ENCODE measurements around the gene ACTR1A. TPM values are rescaled to one million over a fixed set of nuclear protein-coding genes. Genes with fewer than 3 reads are reported as not detected.

Gene ACTR1A
- polyA plus RNA-seq, 1 donor = 56.6 TPM

DNA sequence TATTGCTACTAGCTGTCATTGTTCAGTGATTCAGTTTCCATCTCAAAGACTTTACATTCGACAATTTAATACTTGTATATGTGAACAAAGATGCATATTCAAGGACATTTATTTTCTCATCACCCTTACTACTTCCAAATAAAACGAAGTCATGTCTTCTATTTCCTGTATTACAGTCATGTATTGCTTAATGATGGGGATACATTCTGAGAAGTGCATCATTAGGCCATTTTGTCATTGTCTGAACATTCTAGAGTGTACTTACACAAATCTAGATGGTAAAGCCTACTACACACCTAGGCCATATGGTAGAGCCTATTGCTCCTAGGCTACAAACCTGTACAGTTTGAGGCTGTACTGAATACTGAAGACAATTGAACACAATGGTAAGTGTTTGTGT is 57.7 kb downstream of the ACTR1A start:
- Histone ChIP-seq H3K9me3 (ENCODE audit: control insufficient read depth, low read depth, low read length) (no peaks in the 10 kb centered on the region), H3K36me3 (ENCODE audit: control insufficient read depth, insufficient read depth, low read length) (no peaks in the 10 kb centered on the region), H3K27me3 (ENCODE audit: control insufficient read depth, insufficient read depth, low read length) (no peaks in the 10 kb centered on the region), H3K4me3 (ENCODE audit: low read length) (no peak overlapping the region), H3K27ac (ENCODE audit: low read length) (no peak overlapping the region), H3K4me1 (ENCODE audit: control insufficient read depth, insufficient read depth, low read length) (peaks cover 5% of the 10 kb centered on the region)
- WGBS (ENCODE audit: insufficient coverage, low lambda C conversion rate) = 100% methylated on average over 2 of the region's 2 CpGs
- no peak for DNase-seq

DNA sequence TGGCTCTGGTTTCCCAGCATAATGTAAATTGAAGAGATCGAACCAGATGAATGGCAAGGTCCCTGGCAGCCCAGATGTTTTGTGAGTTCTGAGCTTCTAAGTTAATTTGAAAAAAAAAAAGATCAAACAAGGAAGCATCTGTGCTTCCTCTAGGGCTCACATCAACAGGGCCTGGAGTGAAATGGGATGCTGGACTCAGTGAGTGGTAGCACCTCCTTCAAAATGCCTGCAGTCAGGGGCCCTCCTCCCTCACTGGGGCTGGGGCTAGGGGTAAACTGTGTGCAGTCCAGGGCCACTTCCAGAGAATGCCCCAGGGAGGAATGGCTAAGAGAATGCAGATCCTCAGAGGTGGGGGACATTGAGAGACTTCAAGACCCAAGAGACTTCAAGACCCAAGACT is 64.1 kb downstream of the ACTR1A start:
- H3K36me3 ChIP-seq (ENCODE audit: control insufficient read depth, insufficient read depth, low read length) = no peaks in the 10 kb centered on the region
- no peaks in the 10 kb centered on the region for H3K27me3 ChIP-seq (ENCODE audit: control insufficient read depth, insufficient read depth, low read length)
- H3K4me3 ChIP-seq (ENCODE audit: low read length) = no peak overlapping the region
- no CpG with 5 or more reads among the region's 1 CpG for WGBS (ENCODE audit: insufficient coverage, low lambda C conversion rate)
- H3K4me1 ChIP-seq (ENCODE audit: control insufficient read depth, insufficient read depth, low read length) = peaks cover 22% of the 10 kb centered on the region
- DNase-seq = no peak
- H3K27ac ChIP-seq (ENCODE audit: low read length) = no peak overlapping the region
- H3K9me3 ChIP-seq (ENCODE audit: control insufficient read depth, low read depth, low read length) = no peaks in the 10 kb centered on the region

GRCh38 chr10:102437515-102437914 is 65.0 kb downstream of the ACTR1A start:
- DNase-seq = no peak
- Histone ChIP-seq H3K9me3 (ENCODE audit: control insufficient read depth, low read depth, low read length) (no peaks in the 10 kb centered on the region), H3K4me3 (ENCODE audit: low read length) (no peak overlapping the region), H3K27me3 (ENCODE audit: control insufficient read depth, insufficient read depth, low read length) (no peaks in the 10 kb centered on the region), H3K27ac (ENCODE audit: low read length) (no peak overlapping the region), H3K36me3 (ENCODE audit: control insufficient read depth, insufficient read depth, low read length) (no peaks in the 10 kb centered on the region), H3K4me1 (ENCODE audit: control insufficient read depth, insufficient read depth, low read length) (peaks cover 22% of the 10 kb centered on the region)
- no CpG with 5 or more reads among the region's 3 CpGs for WGBS (ENCODE audit: insufficient coverage, low lambda C conversion rate)

GRCh38 chr10:102436312-102436711 is 66.2 kb downstream of the ACTR1A start:
- H3K36me3 ChIP-seq (ENCODE audit: control insufficient read depth, insufficient read depth, low read length) = no peaks in the 10 kb centered on the region
- H3K4me3 ChIP-seq (ENCODE audit: low read length) = no peak overlapping the region
- H3K9me3 ChIP-seq (ENCODE audit: control insufficient read depth, low read depth, low read length) = no peaks in the 10 kb centered on the region
- DNase-seq = no peak
- no CpG with 5 or more reads among the region's 6 CpGs for WGBS (ENCODE audit: insufficient coverage, low lambda C conversion rate)
- no peak overlapping the region for H3K27ac ChIP-seq (ENCODE audit: low read length)
- H3K4me1 ChIP-seq (ENCODE audit: control insufficient read depth, insufficient read depth, low read length) = peaks cover 29% of the 10 kb centered on the region
- H3K27me3 ChIP-seq (ENCODE audit: control insufficient read depth, insufficient read depth, low read length) = no peaks in the 10 kb centered on the region

DNA sequence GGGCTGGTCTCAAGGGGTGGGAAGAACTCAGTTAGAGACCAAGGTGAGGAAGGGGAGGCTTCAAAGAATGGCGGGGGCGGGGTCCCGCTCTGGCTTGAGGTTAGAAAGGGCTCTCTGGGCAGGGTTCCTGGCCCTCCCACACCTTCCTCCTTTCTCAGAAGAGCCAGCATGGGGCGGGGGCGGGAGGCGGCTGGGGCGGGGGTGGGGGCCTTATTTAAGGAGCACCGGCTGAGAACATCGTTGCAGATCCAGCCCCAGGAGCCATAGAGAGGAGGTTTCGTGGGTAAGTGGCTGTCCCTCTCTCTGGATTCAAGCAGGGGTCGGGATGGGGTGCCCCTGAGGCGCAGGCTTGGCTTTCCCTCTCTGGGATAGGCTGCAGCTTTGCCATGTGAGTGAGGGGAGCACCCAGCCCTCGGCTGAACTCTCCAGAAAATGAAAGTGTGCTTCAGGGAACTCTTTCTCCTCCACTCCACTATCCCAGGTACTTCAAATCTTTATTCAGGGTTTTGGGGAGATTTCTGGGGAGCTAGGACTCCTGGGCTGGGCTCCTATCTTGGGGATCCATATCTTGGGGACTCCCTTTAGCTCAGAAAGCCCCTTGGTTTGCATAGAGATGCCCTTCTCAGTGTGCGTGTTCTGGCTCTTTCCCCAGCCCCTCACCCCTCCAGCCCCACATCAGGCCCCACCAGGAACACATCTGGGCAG is 66.8 kb downstream of the ACTR1A start:
- Histone ChIP-seq H3K4me3 (ENCODE audit: low read length) (peak overlapping the region; percentile 30), H3K36me3 (ENCODE audit: control insufficient read depth, insufficient read depth, low read length) (peaks cover 1% of the 10 kb centered on the region), H3K27me3 (ENCODE audit: control insufficient read depth, insufficient read depth, low read length) (no peaks in the 10 kb centered on the region), H3K4me1 (ENCODE audit: control insufficient read depth, insufficient read depth, low read length) (peaks cover 29% of the 10 kb centered on the region), H3K27ac (ENCODE audit: low read length) (peak overlapping the region; percentile 56), H3K9me3 (ENCODE audit: control insufficient read depth, low read depth, low read length) (no peaks in the 10 kb centered on the region)
- no CpG with 5 or more reads among the region's 14 CpGs for WGBS (ENCODE audit: insufficient coverage, low lambda C conversion rate)
- DNase-seq = peak in 1 of 2 donors; percentile 29

GRCh38 chr10:102435133-102435497 is 67.4 kb downstream of the ACTR1A start:
- H3K36me3 ChIP-seq (ENCODE audit: control insufficient read depth, insufficient read depth, low read length) = peaks cover 3% of the 10 kb centered on the region
- DNase-seq = no peak
- H3K9me3 ChIP-seq (ENCODE audit: control insufficient read depth, low read depth, low read length) = no peaks in the 10 kb centered on the region
- H3K4me1 ChIP-seq (ENCODE audit: control insufficient read depth, insufficient read depth, low read length) = peaks cover 29% of the 10 kb centered on the region
- no peak overlapping the region for H3K4me3 ChIP-seq (ENCODE audit: low read length)
- peak overlapping the region; percentile 56 for H3K27ac ChIP-seq (ENCODE audit: low read length)
- no CpG with 5 or more reads among the region's 5 CpGs for WGBS (ENCODE audit: insufficient coverage, low lambda C conversion rate)
- H3K27me3 ChIP-seq (ENCODE audit: control insufficient read depth, insufficient read depth, low read length) = no peaks in the 10 kb centered on the region

- WGBS (ENCODE audit: insufficient coverage, low lambda C conversion rate) = no CpG with 5 or more reads among the region's 9 CpGs
- Histone ChIP-seq H3K4me1 (ENCODE audit: control insufficient read depth, insufficient read depth, low read length) (peaks cover 29% of the 10 kb centered on the region), H3K4me3 (ENCODE audit: low read length) (no peak overlapping the region)
Observed at GRCh38 chr10:102434394-102435132, 67.9 kb downstream of the ACTR1A start.

GRCh38 chr10:102433619-102434046 is 68.9 kb downstream of the ACTR1A start:
- H3K36me3 ChIP-seq (ENCODE audit: control insufficient read depth, insufficient read depth, low read length) = peaks cover 3% of the 10 kb centered on the region
- no peak overlapping the region for H3K4me3 ChIP-seq (ENCODE audit: low read length)
- peak overlapping the region; percentile 18 for H3K27ac ChIP-seq (ENCODE audit: low read length)
- H3K27me3 ChIP-seq (ENCODE audit: control insufficient read depth, insufficient read depth, low read length) = no peaks in the 10 kb centered on the region
- no peak for DNase-seq
- peaks cover 29% of the 10 kb centered on the region for H3K4me1 ChIP-seq (ENCODE audit: control insufficient read depth, insufficient read depth, low read length)
- H3K9me3 ChIP-seq (ENCODE audit: control insufficient read depth, low read depth, low read length) = no peaks in the 10 kb centered on the region
- no CpG with 5 or more reads among the region's 5 CpGs for WGBS (ENCODE audit: insufficient coverage, low lambda C conversion rate)

More at GRCh38 chr10:102434394-102435132, 67.9 kb downstream of the ACTR1A start:
- peak overlapping the region; percentile 56 for H3K27ac ChIP-seq (ENCODE audit: low read length)
- no peaks in the 10 kb centered on the region for H3K9me3 ChIP-seq (ENCODE audit: control insufficient read depth, low read depth, low read length)
- H3K27me3 ChIP-seq (ENCODE audit: control insufficient read depth, insufficient read depth, low read length) = no peaks in the 10 kb centered on the region
- peak in 1 of 2 donors; percentile 77 for DNase-seq
- peaks cover 3% of the 10 kb centered on the region for H3K36me3 ChIP-seq (ENCODE audit: control insufficient read depth, insufficient read depth, low read length)

DNA sequence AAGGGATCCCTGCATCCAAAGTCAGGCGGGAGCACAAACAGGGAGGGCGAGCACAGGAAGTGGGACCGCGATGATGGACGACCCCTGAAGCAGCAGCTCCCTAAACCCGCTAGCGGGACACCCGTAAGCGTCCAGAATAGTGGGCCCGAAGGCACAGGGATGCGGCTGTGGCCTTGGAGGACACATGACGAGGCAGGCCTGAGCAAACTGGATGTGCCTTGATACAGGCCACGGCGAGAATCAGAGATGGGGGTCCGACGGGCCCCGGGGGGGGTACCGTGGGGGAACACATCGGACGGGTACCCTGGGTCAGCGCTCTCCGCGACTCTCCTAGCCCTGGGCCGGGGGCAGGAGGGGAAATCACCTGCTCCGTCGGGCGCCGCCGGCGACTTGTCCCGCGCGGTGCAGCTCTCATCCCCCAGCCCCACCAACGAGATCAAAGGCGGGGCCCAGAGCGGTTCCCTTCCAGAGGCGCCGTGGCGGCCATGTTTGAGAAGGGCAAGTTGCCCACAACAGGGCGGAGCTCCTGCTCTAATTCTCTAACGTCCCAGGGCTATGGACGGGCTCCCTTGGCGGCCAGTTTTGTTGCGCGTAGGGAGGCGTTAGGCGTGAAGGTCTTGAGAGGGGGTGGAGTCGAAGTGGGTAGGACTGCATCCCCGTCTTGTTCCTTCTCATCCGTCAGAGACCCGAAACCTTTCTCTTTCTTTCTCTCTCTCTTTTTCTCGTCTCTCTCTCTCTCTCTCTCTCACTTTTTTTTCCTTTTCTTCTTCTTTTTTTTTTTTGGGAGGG is 70.2 kb downstream of the ACTR1A start, which contains the start of gene CUEDC2:
TSS of gene CUEDC2 (minus strand) at position 413 of the 789 bp plus-strand sequence. CDS start 7,386 bp downstream, outside the sequence.
- Histone ChIP-seq H3K27ac (ENCODE audit: low read length) (peak within 1 kb of the TSS; percentile 55), H3K36me3 (ENCODE audit: control insufficient read depth, insufficient read depth, low read length) (peaks cover 3% of the 10 kb centered on the region)
- 0% methylated on average over 5 of the region's 52 CpGs for WGBS (ENCODE audit: insufficient coverage, low lambda C conversion rate)

DNA sequence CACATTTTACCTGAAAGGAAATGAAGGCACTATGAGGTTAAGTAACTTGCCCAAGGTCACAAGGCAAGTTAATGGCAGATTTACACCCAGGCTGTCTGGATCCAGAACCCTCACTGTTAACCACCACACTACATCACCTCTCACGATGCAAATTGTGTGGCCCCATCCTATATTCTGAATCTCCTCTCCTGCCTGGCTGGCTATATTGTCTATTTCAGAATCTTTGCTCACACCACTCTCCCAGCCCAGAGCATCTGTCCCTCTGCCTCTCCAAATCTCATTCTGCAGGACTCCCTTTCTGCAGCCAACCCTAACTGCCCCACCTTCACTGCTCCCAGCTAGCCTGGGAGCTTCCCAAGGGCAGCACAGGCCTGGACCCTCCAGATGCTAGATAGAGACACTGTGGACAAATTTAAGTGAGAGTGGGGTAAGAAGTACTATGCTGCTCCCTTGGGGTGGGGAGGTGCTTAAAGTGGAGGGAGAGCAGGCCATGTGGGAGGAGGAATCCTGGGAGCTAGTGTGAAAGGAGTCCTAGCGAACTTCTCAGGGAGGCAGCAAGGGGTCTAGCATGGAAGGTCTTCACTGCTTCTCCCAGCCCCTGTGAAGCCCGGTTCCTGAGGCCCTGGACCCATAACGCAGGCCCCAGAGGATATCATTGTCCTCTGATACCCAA is 70.9 kb downstream of the ACTR1A start:
- Histone ChIP-seq H3K4me1 (ENCODE audit: control insufficient read depth, insufficient read depth, low read length) (peaks cover 29% of the 10 kb centered on the region), H3K36me3 (ENCODE audit: control insufficient read depth, insufficient read depth, low read length) (peaks cover 6% of the 10 kb centered on the region), H3K4me3 (ENCODE audit: low read length) (peak overlapping the region; percentile 90), H3K9me3 (ENCODE audit: control insufficient read depth, low read depth, low read length) (no peaks in the 10 kb centered on the region), H3K27me3 (ENCODE audit: control insufficient read depth, insufficient read depth, low read length) (no peaks in the 10 kb centered on the region), H3K27ac (ENCODE audit: low read length) (peak overlapping the region; percentile 55)
- no peak for DNase-seq
- whole genome bisulfite sequencing (ENCODE audit: insufficient coverage, low lambda C conversion rate) = no CpG with 5 or more reads among the region's 4 CpGs

More for the DNA sequence above, 70.2 kb downstream of the ACTR1A start, which contains the start of gene CUEDC2:
- Histone ChIP-seq H3K27me3 (ENCODE audit: control insufficient read depth, insufficient read depth, low read length) (no peaks in the 10 kb centered on the region), H3K4me1 (ENCODE audit: control insufficient read depth, insufficient read depth, low read length) (peaks cover 29% of the 10 kb centered on the region), H3K9me3 (ENCODE audit: control insufficient read depth, low read depth, low read length) (no peaks in the 10 kb centered on the region), H3K4me3 (ENCODE audit: low read length) (peak within 1 kb of the TSS; percentile 90)
- peak; percentile 94 to 98 for DNase-seq
